ENCODE data around the gene DNAJA1. TPM values are rescaled to one million over a fixed set of nuclear protein-coding genes. Genes with fewer than 3 reads are reported as not detected.

The DNAJA1 gene
- total and polyA plus RNA-seq, 9 donors: 62.6 to 159 (median 112) TPM

DNA sequence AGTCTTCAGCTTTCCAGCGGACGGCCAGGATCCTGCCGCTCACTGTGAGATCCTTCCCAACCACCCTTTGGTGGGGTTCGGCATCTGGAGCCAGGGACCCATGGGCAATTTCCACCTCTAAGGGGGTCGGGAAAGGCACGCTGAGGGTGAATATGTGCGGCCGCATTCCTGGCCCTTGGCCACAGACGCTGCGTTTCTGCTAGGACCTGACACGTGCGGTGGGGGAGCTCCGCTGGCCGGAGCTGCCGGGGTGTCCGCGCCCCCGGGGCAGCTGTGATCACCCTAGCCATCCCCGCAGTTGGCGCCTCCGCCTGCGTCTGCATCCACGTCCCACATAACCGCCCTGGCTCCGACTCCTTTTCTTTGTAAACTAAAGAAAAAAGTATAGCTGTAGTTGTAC, 5.3 kb upstream of the DNAJA1 start:
- Histone ChIP-seq H3K4me3 (no peak overlapping the region), H3K4me1 (ENCODE audit: insufficient read depth) (peaks cover 2% of the 10 kb centered on the region), H3K27me3 (no peaks in the 10 kb centered on the region), H3K9me3 (no peaks in the 10 kb centered on the region), H3K27ac (no peak overlapping the region), H3K36me3 (no peaks in the 10 kb centered on the region)
- 84 to 89% (median 88%) methylated on average over 25 of the region's 25 CpGs for WGBS, 3 donors
- TF ChIP-seq, protein P1, sequence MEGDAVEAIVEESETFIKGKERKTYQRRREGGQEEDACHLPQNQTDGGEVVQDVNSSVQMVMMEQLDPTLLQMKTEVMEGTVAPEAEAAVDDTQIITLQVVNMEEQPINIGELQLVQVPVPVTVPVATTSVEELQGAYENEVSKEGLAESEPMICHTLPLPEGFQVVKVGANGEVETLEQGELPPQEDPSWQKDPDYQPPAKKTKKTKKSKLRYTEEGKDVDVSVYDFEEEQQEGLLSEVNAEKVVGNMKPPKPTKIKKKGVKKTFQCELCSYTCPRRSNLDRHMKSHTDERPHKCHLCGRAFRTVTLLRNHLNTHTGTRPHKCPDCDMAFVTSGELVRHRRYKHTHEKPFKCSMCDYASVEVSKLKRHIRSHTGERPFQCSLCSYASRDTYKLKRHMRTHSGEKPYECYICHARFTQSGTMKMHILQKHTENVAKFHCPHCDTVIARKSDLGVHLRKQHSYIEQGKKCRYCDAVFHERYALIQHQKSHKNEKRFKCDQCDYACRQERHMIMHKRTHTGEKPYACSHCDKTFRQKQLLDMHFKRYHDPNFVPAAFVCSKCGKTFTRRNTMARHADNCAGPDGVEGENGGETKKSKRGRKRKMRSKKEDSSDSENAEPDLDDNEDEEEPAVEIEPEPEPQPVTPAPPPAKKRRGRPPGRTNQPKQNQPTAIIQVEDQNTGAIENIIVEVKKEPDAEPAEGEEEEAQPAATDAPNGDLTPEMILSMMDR (IDR thresholded peaks at IDR 0.05): no peak
- TF ChIP-seq POLR2A (IDR thresholded peaks at IDR 0.05) (no peak), EP300 (IDR thresholded peaks at IDR 0.05) (no peak)
- intact Hi-C loops (cut with DNase I): loop anchor here in 1 of 4 donors (10.0 kb wide), 1 partner anchor 465 kb away; the partner anchor contains the start of genes SMIM27 and TOPORS
- peak in 2 of 5 donors; percentile 29 to 32 for DNase-seq

DNA sequence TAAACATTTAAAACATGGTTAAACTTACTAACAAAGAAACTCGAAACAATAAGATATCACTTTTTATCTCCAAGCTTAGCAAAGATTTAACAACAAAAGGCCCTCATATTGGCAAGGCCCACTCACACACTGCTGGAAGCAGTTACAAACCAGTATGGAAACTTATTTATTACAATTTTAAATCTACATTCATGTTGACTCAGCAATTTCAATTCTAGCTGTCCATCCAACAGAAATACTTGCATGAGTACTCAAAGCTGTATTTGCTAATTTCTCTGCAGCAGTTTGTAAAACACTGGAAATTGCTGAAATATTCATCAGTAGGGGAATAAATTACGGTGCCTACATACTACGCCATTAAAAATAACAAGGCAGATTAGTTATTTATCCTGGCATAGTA, 2.8 kb upstream of the DNAJA1 start:
- TF ChIP-seq EP300 (IDR thresholded peaks at IDR 0.05): no peak
- TF ChIP-seq, protein P1 (IDR thresholded peaks at IDR 0.05): no peak
- no peak for TF ChIP-seq POLR2A (IDR thresholded peaks at IDR 0.05)
- H3K4me3 ChIP-seq: no peak overlapping the region
- no peaks in the 10 kb centered on the region for H3K27me3 ChIP-seq
- 43 to 65% (median 53%) methylated on average over 3 of the region's 3 CpGs for WGBS, 3 donors
- H3K27ac ChIP-seq: peak overlapping the region in 1 of 2 donors; percentile 22
- no peaks in the 10 kb centered on the region for H3K9me3 ChIP-seq
- no peak for DNase-seq
- peaks cover 3% of the 10 kb centered on the region for H3K4me1 ChIP-seq (ENCODE audit: insufficient read depth)
- intact Hi-C loops (cut with DNase I): loop anchor here in 1 of 4 donors (10.0 kb wide), 1 partner anchor 468 kb away; the partner anchor contains the start of genes SMIM27 and TOPORS
- H3K36me3 ChIP-seq: no peaks in the 10 kb centered on the region

DNA sequence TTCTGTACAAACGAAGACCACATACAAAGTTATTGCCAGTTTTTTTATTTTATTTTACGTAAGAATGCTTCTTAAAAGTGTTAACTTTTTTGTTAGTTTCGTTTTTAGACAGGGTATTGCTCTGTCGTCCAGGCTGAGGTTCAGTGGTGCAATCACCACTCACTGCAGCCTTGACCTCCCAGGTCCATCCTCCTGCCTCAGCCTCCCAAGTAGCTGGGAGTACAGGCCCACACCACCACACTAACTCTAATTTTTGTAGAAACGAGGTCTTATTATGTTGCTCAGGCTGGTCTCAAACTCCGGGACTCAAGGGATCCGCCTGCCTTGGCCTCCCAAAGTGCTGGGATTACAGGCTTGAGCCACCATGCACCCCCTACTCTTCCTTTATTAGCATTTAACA, 2.3 kb upstream of the DNAJA1 start:
- Histone ChIP-seq H3K27me3 (no peaks in the 10 kb centered on the region), H3K9me3 (no peaks in the 10 kb centered on the region), H3K36me3 (no peaks in the 10 kb centered on the region), H3K4me1 (ENCODE audit: insufficient read depth) (peaks cover 4% of the 10 kb centered on the region), H3K27ac (peak overlapping the region in 1 of 2 donors; percentile 22), H3K4me3 (no peak overlapping the region)
- TF ChIP-seq EP300 (IDR thresholded peaks at IDR 0.05) (no peak), POLR2A (IDR thresholded peaks at IDR 0.05) (no peak)
- TF ChIP-seq, protein P1 (IDR thresholded peaks at IDR 0.05): no peak
- 53 to 71% (median 61%) methylated on average over 7 of the region's 7 CpGs for WGBS, 3 donors
- intact Hi-C loops (cut with DNase I): loop anchor here in 1 of 4 donors (10.0 kb wide), 1 partner anchor 468 kb away; the partner anchor contains the start of genes SMIM27 and TOPORS
- DNase-seq: no peak

DNA sequence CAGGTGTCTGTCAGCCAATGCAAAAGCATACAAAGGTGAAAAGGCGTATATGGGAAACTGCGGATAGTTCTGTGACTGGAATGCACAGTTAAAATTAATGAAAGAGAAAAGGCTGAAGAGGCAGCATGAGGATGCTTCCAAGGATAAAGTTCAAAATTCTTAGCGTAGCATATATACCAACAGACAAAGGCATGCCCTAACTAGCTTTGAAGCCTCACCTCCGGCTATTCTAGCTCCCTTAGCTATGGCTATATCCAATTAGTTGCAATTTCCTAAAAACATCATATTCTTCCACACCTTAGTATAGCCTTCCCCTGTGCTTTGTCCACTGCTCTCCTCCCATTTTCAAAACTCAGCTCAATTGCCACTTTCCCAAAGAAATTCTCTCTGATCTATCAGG, 1.4 kb upstream of the DNAJA1 start:
- no peak for DNase-seq
- H3K27me3 ChIP-seq: no peaks in the 10 kb centered on the region
- H3K9me3 ChIP-seq: no peaks in the 10 kb centered on the region
- peak overlapping the region; percentile 99 for H3K27ac ChIP-seq
- H3K4me1 ChIP-seq (ENCODE audit: insufficient read depth): peaks cover 5% of the 10 kb centered on the region
- no peak overlapping the region for H3K4me3 ChIP-seq
- intact Hi-C loops (cut with DNase I): loop anchor here in 1 of 4 donors (2.0 to 10.0 kb wide), 2 partner anchors 23 to 469 kb away; partner anchors contain the start of genes APTX, SMIM27 and TOPORS
- TF ChIP-seq, protein P1 (IDR thresholded peaks at IDR 0.05): no peak
- no peak for TF ChIP-seq EP300 (IDR thresholded peaks at IDR 0.05)
- no peak for TF ChIP-seq POLR2A (IDR thresholded peaks at IDR 0.05)
- H3K36me3 ChIP-seq: no peaks in the 10 kb centered on the region
- 91 to 94% (median 93%) methylated on average over 4 of the region's 4 CpGs for WGBS, 3 donors
